ENCODE results near the gene ECE2. TPM values are rescaled to one million over a fixed set of nuclear protein-coding genes. Genes with fewer than 3 reads are reported as not detected.

ECE2 gene
- total RNA-seq, 1 donor from 2014 or later: not detected

DNA sequence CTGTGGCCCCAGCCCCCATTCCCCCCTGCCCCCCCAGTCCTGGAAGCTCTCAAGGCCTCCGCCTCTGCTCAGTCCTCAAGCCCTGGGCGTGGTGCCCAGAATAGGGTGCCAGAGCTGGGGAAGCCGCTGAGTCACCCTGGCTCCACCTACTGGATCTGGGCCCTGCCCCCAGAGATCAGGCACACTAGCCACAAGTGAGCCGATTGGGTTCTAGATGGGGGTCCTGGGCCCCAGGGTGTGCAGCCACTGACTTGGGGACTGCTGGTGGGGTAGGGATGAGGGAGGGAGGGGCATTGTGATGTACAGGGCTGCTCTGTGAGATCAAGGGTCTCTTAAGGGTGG, 44.3 kb downstream of the ECE2 start:
- Mint-ChIP-seq H3K4me3 (no peak overlapping the region), H3K4me1 (peaks cover 27% of the 10 kb centered on the region), H3K27ac (ENCODE audit: unreplicated experiment) (no peak overlapping the region), H3K9me3 (no peaks in the 10 kb centered on the region), H3K27me3 (ENCODE audit: low read depth) (no peaks in the 10 kb centered on the region), H3K36me3 (ENCODE audit: low read depth) (peaks cover 39% of the 10 kb centered on the region)
- no peak for DNase-seq (ENCODE audit: low read depth, low spot score)
- TF ChIP-seq, protein P1, sequence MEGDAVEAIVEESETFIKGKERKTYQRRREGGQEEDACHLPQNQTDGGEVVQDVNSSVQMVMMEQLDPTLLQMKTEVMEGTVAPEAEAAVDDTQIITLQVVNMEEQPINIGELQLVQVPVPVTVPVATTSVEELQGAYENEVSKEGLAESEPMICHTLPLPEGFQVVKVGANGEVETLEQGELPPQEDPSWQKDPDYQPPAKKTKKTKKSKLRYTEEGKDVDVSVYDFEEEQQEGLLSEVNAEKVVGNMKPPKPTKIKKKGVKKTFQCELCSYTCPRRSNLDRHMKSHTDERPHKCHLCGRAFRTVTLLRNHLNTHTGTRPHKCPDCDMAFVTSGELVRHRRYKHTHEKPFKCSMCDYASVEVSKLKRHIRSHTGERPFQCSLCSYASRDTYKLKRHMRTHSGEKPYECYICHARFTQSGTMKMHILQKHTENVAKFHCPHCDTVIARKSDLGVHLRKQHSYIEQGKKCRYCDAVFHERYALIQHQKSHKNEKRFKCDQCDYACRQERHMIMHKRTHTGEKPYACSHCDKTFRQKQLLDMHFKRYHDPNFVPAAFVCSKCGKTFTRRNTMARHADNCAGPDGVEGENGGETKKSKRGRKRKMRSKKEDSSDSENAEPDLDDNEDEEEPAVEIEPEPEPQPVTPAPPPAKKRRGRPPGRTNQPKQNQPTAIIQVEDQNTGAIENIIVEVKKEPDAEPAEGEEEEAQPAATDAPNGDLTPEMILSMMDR (conservative IDR thresholded peaks at IDR 0.05): no peak

GRCh38 chr3:184321666-184322065, 45.8 kb downstream of the ECE2 start:
- no peak for DNase-seq (ENCODE audit: low read depth, low spot score)
- peaks cover 44% of the 10 kb centered on the region for H3K36me3 Mint-ChIP-seq (ENCODE audit: low read depth)
- H3K4me3 Mint-ChIP-seq: peak overlapping the region; percentile 35
- H3K27ac Mint-ChIP-seq (ENCODE audit: unreplicated experiment): no peak overlapping the region
- no peaks in the 10 kb centered on the region for H3K27me3 Mint-ChIP-seq (ENCODE audit: low read depth)
- no peaks in the 10 kb centered on the region for H3K9me3 Mint-ChIP-seq
- peaks cover 19% of the 10 kb centered on the region for H3K4me1 Mint-ChIP-seq
- TF ChIP-seq, protein P1 (conservative IDR thresholded peaks at IDR 0.05): no peak

- DNase-seq (ENCODE audit: low read depth, low spot score): no peak
- Mint-ChIP-seq H3K4me1 (peaks cover 7% of the 10 kb centered on the region), H3K27me3 (ENCODE audit: low read depth) (no peaks in the 10 kb centered on the region), H3K36me3 (ENCODE audit: low read depth) (peaks cover 48% of the 10 kb centered on the region), H3K4me3 (no peak overlapping the region), H3K27ac (ENCODE audit: unreplicated experiment) (no peak overlapping the region), H3K9me3 (no peaks in the 10 kb centered on the region)
- TF ChIP-seq, protein P1 (conservative IDR thresholded peaks at IDR 0.05): no peak
These were observed 47.1 kb downstream of the ECE2 start for GRCh38 chr3:184322731-184323487.

GRCh38 chr3:184323696-184324095, 47.9 kb downstream of the ECE2 start:
- no peak for DNase-seq (ENCODE audit: low read depth, low spot score)
- no peak overlapping the region for H3K4me3 Mint-ChIP-seq
- H3K4me1 Mint-ChIP-seq: peaks cover 4% of the 10 kb centered on the region
- TF ChIP-seq, protein P1 (conservative IDR thresholded peaks at IDR 0.05): no peak
- peaks cover 48% of the 10 kb centered on the region for H3K36me3 Mint-ChIP-seq (ENCODE audit: low read depth)
- peak overlapping the region; percentile 35 for H3K27ac Mint-ChIP-seq (ENCODE audit: unreplicated experiment)
- no peaks in the 10 kb centered on the region for H3K9me3 Mint-ChIP-seq
- no peaks in the 10 kb centered on the region for H3K27me3 Mint-ChIP-seq (ENCODE audit: low read depth)

- no peaks in the 10 kb centered on the region for H3K9me3 Mint-ChIP-seq
- no peak overlapping the region for H3K4me3 Mint-ChIP-seq
- H3K27ac Mint-ChIP-seq (ENCODE audit: unreplicated experiment): no peak overlapping the region
- H3K4me1 Mint-ChIP-seq: no peaks in the 10 kb centered on the region
- H3K27me3 Mint-ChIP-seq (ENCODE audit: low read depth): no peaks in the 10 kb centered on the region
- H3K36me3 Mint-ChIP-seq (ENCODE audit: low read depth): peaks cover 55% of the 10 kb centered on the region
- TF ChIP-seq, protein P1 (conservative IDR thresholded peaks at IDR 0.05): no peak
- DNase-seq (ENCODE audit: low read depth, low spot score): no peak
These were observed 49.4 kb downstream of the ECE2 start for GRCh38 chr3:184325269-184325668.
